IMR-90 (cell line): ENCODE results near the gene PLEKHA4. TPM values are rescaled to one million over a fixed set of nuclear protein-coding genes. Genes with fewer than 3 reads are reported as not detected.

Experiments
- ATAC-seq: fragments of 200-7000 bp; cut with Tn5 transposase; 2 replicates; pipeline ENCODE4 v1.9.1; 2020; ENCODE audit warnings: low read depth, mild to moderate bottlenecking, moderate library complexity
- BruUV-seq: library from RNA; stranded (reverse); fragments of 400-500 nt; replicated peaks from 2 replicates; lab custom pipeline; 2021; lab: Mats Ljungman, UMichigan
- CTCF ChIA-PET: fragments of 300-600 bp; formaldehyde crosslinking; extraction: SDS; loops from one replicate; lab custom pipeline; 2021; ENCODE audit warnings: antibody characterized with exemption; lab: Yijun Ruan, JAX
- POLR2A ChIA-PET: fragments of 300-600 bp; sonication (Branson Sonifier 250); formaldehyde crosslinking; loops from one replicate; lab custom pipeline; 2022; ENCODE audit warnings: antibody characterized with exemption; ENCODE audit not compliant: unreplicated experiment; lab: Charles Lee
- DNase-seq: peaks from one replicate; pipeline ENCODE4 v3.0.0; 2013
- H2AFZ ChIP-seq: replicated peaks from 2 replicates; pipeline ENCODE3; 2013; ENCODE audit warnings: low read length, mild to moderate bottlenecking; ENCODE audit not compliant: poor library complexity
- H2AK5ac ChIP-seq: 2 replicates; pipeline ENCODE4 v1.6.1; 2013; ENCODE audit warnings: low read depth, low read length, inconsistent platforms
- H2AK9ac ChIP-seq: replicated peaks from 2 replicates; pipeline ENCODE3; 2013; ENCODE audit warnings: mild to moderate bottlenecking, low read depth, low read length, moderate library complexity; ENCODE audit not compliant: poor library complexity
- H2BK120ac ChIP-seq: 2 replicates; pipeline ENCODE4 v1.6.1; 2013; ENCODE audit warnings: low read depth, low read length, inconsistent platforms
- H2BK15ac ChIP-seq: 3 replicates; pipeline ENCODE4 v1.6.1; 2013; ENCODE audit warnings: low read depth, low read length, inconsistent platforms
- H2BK20ac ChIP-seq: 2 replicates; pipeline ENCODE4 v1.6.1; 2013; ENCODE audit warnings: low read depth, mild to moderate bottlenecking, inconsistent platforms, low read length, moderate library complexity
- H2BK5ac ChIP-seq: 2 replicates; pipeline ENCODE4 v1.6.1; 2013; ENCODE audit warnings: mild to moderate bottlenecking, low read depth, low read length, inconsistent platforms; ENCODE audit not compliant: poor library complexity, severe bottlenecking
- H3K14ac ChIP-seq: replicated peaks from 2 replicates; pipeline ENCODE4 v1.6.1; 2013; ENCODE audit warnings: low read depth, low read length, inconsistent platforms
- H3K18ac ChIP-seq: 2 replicates; pipeline ENCODE4 v1.6.1; 2013; ENCODE audit warnings: low read depth, low read length, control low read depth
- H3K23ac ChIP-seq: 2 replicates; pipeline ENCODE4 v1.6.1; 2013; ENCODE audit warnings: low read depth, low read length, inconsistent platforms
- H3K27ac ChIP-seq: 2 replicates; pipeline ENCODE4 v1.5.1; 2013; ENCODE audit warnings: mild to moderate bottlenecking, control low read depth, low read length; ENCODE audit not compliant: insufficient read depth
- H3K27me3 ChIP-seq: 2 replicates; pipeline ENCODE4 v1.6.1; 2013; ENCODE audit warnings: low read length; ENCODE audit not compliant: control insufficient read depth, insufficient read depth
- H3K36me3 ChIP-seq: 2 replicates; pipeline ENCODE4 v1.6.1; 2013; ENCODE audit warnings: low read length, mixed read lengths; ENCODE audit not compliant: control insufficient read depth, insufficient read depth
- H3K4ac ChIP-seq: 2 replicates; pipeline ENCODE4 v1.6.1; 2013; ENCODE audit warnings: low read depth, low read length, inconsistent platforms
- H3K4me1 ChIP-seq: 2 replicates; pipeline ENCODE4 v1.6.1; 2013; ENCODE audit warnings: low read length, mixed read lengths; ENCODE audit not compliant: control insufficient read depth, insufficient read depth
- H3K4me2 ChIP-seq: 2 replicates; pipeline ENCODE4 v1.6.1; 2013; ENCODE audit warnings: low read depth, mild to moderate bottlenecking, control low read depth, low read length, moderate library complexity
- H3K4me3 ChIP-seq: 2 replicates; pipeline ENCODE4 v1.5.1; 2013; ENCODE audit warnings: low read depth, mild to moderate bottlenecking, control low read depth, low read length, moderate library complexity; ENCODE audit not compliant: insufficient read depth
- H3K56ac ChIP-seq: 2 replicates; pipeline ENCODE4 v1.6.1; 2013; ENCODE audit warnings: low read length, inconsistent platforms; ENCODE audit not compliant: insufficient read depth; ENCODE audit errors: extremely low read depth
- H3K79me1 ChIP-seq, 2 experiments: 2 replicates each; pipeline ENCODE4 v1.6.1; 2013; ENCODE audit warnings: low read length in 2 of 2, inconsistent platforms in 1 of 2, low read depth in 1 of 2
- H3K9ac ChIP-seq: 2 replicates; pipeline ENCODE4 v1.6.1; 2013; ENCODE audit warnings: low read depth, low read length, control low read depth
- H3K9me1 ChIP-seq: 2 replicates; pipeline ENCODE4 v1.6.1; 2013; ENCODE audit warnings: low read length, inconsistent platforms; ENCODE audit not compliant: insufficient read depth
- H3K9me3 ChIP-seq: 2 replicates; pipeline ENCODE4 v1.6.1; 2013; ENCODE audit warnings: low read length; ENCODE audit not compliant: control insufficient read depth, insufficient read depth
- H4K20me1 ChIP-seq: 2 replicates; pipeline ENCODE4 v1.6.1; 2013; ENCODE audit warnings: low read length, inconsistent platforms; ENCODE audit not compliant: insufficient read depth
- H4K5ac ChIP-seq: 2 replicates; pipeline ENCODE4 v1.6.1; 2013; ENCODE audit warnings: mild to moderate bottlenecking, low read depth, low read length, control low read depth
- H4K8ac ChIP-seq, 2 experiments: 2 replicates each; pipeline ENCODE4 v1.6.1; 2013; ENCODE audit warnings: low read depth in 2 of 2, low read length in 2 of 2, control low read depth in 1 of 2, inconsistent platforms in 1 of 2
- H4K91ac ChIP-seq: 2 replicates; pipeline ENCODE4 v1.6.1; 2013; ENCODE audit warnings: low read depth, low read length, inconsistent platforms; ENCODE audit not compliant: insufficient read depth
- CEBPB ChIP-seq: IDR thresholded peaks from 2 replicates; pipeline ENCODE4 v1.6.1; 2012; ENCODE audit warnings: low read depth, low read length, improper control_type of control experiment
- CHD1 ChIP-seq: IDR thresholded peaks from 2 replicates; pipeline ENCODE4 v1.6.1; 2012; ENCODE audit warnings: low read depth, low read length, improper control_type of control experiment
- ELK1 ChIP-seq: fragments of 150-350 bp; IDR thresholded peaks from 2 replicates; pipeline ENCODE4 v1.6.1; 2016; ENCODE audit warnings: low read depth, mild to moderate bottlenecking, low read length, moderate library complexity, borderline replicate concordance
- FOS ChIP-seq: fragments of 150-350 bp; IDR thresholded peaks from 2 replicates; pipeline ENCODE4 v1.6.1; 2016; ENCODE audit warnings: low read depth, low read length
- MAZ ChIP-seq: IDR thresholded peaks from 2 replicates; pipeline ENCODE4 v1.6.1; 2012; ENCODE audit warnings: low read depth, mild to moderate bottlenecking, low read length, improper control_type of control experiment, moderate library complexity, borderline replicate concordance
- NFE2L2 ChIP-seq: fragments of 150-350 bp; IDR thresholded peaks from 2 replicates; pipeline ENCODE4 v1.6.1; 2016; ENCODE audit warnings: low read depth, mild to moderate bottlenecking, low read length
- POLR2A ChIP-seq: IDR thresholded peaks from 2 replicates; pipeline ENCODE4 v1.6.1; 2012; ENCODE audit warnings: mild to moderate bottlenecking, low read depth, low read length
- RCOR1 ChIP-seq: IDR thresholded peaks from 2 replicates; pipeline ENCODE4 v1.6.1; 2012; ENCODE audit warnings: mild to moderate bottlenecking, low read length, improper control_type of control experiment; ENCODE audit not compliant: insufficient replicate concordance
- RFX5 ChIP-seq: IDR thresholded peaks from 2 replicates; pipeline ENCODE4 v1.8.0; 2012; ENCODE audit warnings: low read depth, mild to moderate bottlenecking, low read length, moderate library complexity
- SMC3 ChIP-seq: fragments of 150-350 bp; IDR thresholded peaks from 2 replicates; pipeline ENCODE4 v1.6.1; 2016; ENCODE audit warnings: low read depth, mild to moderate bottlenecking, antibody characterized with exemption, low read length, moderate library complexity
- WGBS, 2 experiments: methylation state at CpG; one replicate each; pipeline versions ENCODE4 v1.1.5 to v1.1.7; 2013; ENCODE audit warnings: missing lambda C conversion rate in 2 of 2; ENCODE audit not compliant: insufficient read length in 1 of 2; ENCODE audit errors: extremely low coverage in 2 of 2; 5-methylcytosine and 5-hydroxymethylcytosine counted together
- dilution Hi-C: fragments of 300-500 bp; cut with HindIII; formaldehyde crosslinking; loops from one replicate; pipeline ENCODE4 v1.14.3; 2018; ENCODE audit warnings: low sequenced_read_pairs; ENCODE audit not compliant: unreplicated experiment
- in situ Hi-C: fragments of 300-500 bp; cut with MboI; formaldehyde crosslinking; loops from 3 replicates; pipeline ENCODE4 v1.14.3; 2019; ENCODE audit warnings: low sequenced_read_pairs, inconsistent platforms, mixed read lengths
- intact Hi-C: fragments of 100-400 bp; cut with micrococcal nuclease; formaldehyde crosslinking; loops from 2 replicates; pipeline ENCODE4 v1.10.0; 2022
- polyA plus RNA-seq, 3 experiments: library from polyadenylated mRNA; depleted of rRNA; stranded (reverse); fragments of >200 nt; gene quantifications; 2 replicates each; pipeline ENCODE4 v1.2.3, GENCODE V29; 2012; ENCODE audit warnings: low replicate concordance in 1 of 3
- total RNA-seq: library from RNA; depleted of rRNA; stranded (reverse); fragments of >200 nt; gene quantifications from 2 replicates; pipeline ENCODE4 v1.2.3, GENCODE V29; 2012

The PLEKHA4 gene
- total and polyA plus RNA-seq, 2 of the 4 experiments (the other 2 are of a cell fraction), result 4.5 to 14.4 TPM

GRCh38 chr19:48872884-48873475 is 4.6 kb upstream of the PLEKHA4 start (continued):
- no peak for TF ChIP-seq ELK1

GRCh38 chr19:48872182-48872883 is 3.9 kb upstream of the PLEKHA4 start, which contains the start of gene PPP1R15A:
PPP1R15A (plus strand) TSS chr19:48872421; CDS start chr19:48873234, 813 bp downstream.
- H4K91ac ChIP-seq, result peak within 1 kb of the TSS; percentile 97
- H3K9me1 ChIP-seq, result no peaks in the 10 kb centered on the region; the same call in 1 of the 2 replicates
- peak within 1 kb of the TSS; percentile 99 for H3K4me2 ChIP-seq
- DNase-seq (peak; percentile 97), ATAC-seq (peak; percentile 28)
- H3K18ac ChIP-seq, result peak within 1 kb of the TSS; percentile 70
- H2BK15ac ChIP-seq, result peak within 1 kb of the TSS; percentile 53; the same call in 1 of the 3 replicates
- intact Hi-C loops, result no loop called here
- H3K4me3 ChIP-seq, result peak within 1 kb of the TSS; percentile 71
- peaks cover 15% of the 10 kb centered on the region for H3K4me1 ChIP-seq
- CTCF ChIA-PET, result no interaction called here
- BruUV-seq, result TSS peak; percentile 75
- peak within 1 kb of the TSS; percentile 95 for H3K9ac ChIP-seq
- peak within 1 kb of the TSS; percentile 59 for H4K5ac ChIP-seq
- peak within 1 kb of the TSS; percentile 60 for H2BK20ac ChIP-seq
- peak within 1 kb of the TSS; percentile 18 to 91; a peak in 3 of 4 replicates for H4K8ac ChIP-seq
- peak within 1 kb of the TSS; percentile 99 for H3K4ac ChIP-seq
- peaks cover 32% of the 10 kb centered on the region for H3K36me3 ChIP-seq
- 1% methylated on average over 34 of the region's 53 CpGs; no CpG with 5 or more reads in 1 of the 2 experiments for WGBS, 2 experiments
- in situ Hi-C loops, result no loop called here
- peak within 1 kb of the TSS; percentile 98 for H3K56ac ChIP-seq
- H2AK5ac ChIP-seq, result peak within 1 kb of the TSS; percentile 97
- peaks cover 0 to 63% of the 10 kb centered on the region in 2 experiments for H3K79me1 ChIP-seq
- peak within 1 kb of the TSS; percentile 88 for H2BK120ac ChIP-seq
- H3K14ac ChIP-seq, result peak within 1 kb of the TSS; percentile 100
- no peaks in the 10 kb centered on the region for H3K27me3 ChIP-seq
- peak within 1 kb of the TSS; percentile 99 for H3K23ac ChIP-seq
- dilution Hi-C loops, result no loop called here
- H2AFZ ChIP-seq, result peak within 1 kb of the TSS; percentile 74
- peak within 1 kb of the TSS; percentile 94 for H2BK5ac ChIP-seq
- no peaks in the 10 kb centered on the region for H3K9me3 ChIP-seq
- peak within 1 kb of the TSS; percentile 92 for H3K27ac ChIP-seq
- peaks cover 49% of the 10 kb centered on the region for H4K20me1 ChIP-seq
- H2AK9ac ChIP-seq, result peak within 1 kb of the TSS; percentile 100
- POLR2A ChIA-PET, result interaction anchor here (0.5 to 1.0 kb wide), 8 partner anchors 8 to 312 kb away, joined by 3 to 13 read pairs (median 4); no protein-coding TSS in a partner anchor
- TF ChIP-seq CHD1, result peak; percentile 97
- TF ChIP-seq NFE2L2, result peak; percentile 79
- TF ChIP-seq RFX5, result 0 out of 2 replicates have a peak, but pooled peaks have one; percentile 31
- peak; percentile 81 for TF ChIP-seq CEBPB
- TF ChIP-seq POLR2A, result peak; percentile 100
- TF ChIP-seq ELK1, result no peak
- TF ChIP-seq FOS, result 0 out of 2 replicates have a peak, but pooled peaks have one; percentile 19
- TF ChIP-seq MAZ, result peak; percentile 73
- no peak for TF ChIP-seq SMC3
- TF ChIP-seq RCOR1, result no peak
